ENCODE results near the gene PPP2R1B.
A peak's percentile ranks its signal among the peaks of the same experiment; 100 is the strongest.

DNA sequence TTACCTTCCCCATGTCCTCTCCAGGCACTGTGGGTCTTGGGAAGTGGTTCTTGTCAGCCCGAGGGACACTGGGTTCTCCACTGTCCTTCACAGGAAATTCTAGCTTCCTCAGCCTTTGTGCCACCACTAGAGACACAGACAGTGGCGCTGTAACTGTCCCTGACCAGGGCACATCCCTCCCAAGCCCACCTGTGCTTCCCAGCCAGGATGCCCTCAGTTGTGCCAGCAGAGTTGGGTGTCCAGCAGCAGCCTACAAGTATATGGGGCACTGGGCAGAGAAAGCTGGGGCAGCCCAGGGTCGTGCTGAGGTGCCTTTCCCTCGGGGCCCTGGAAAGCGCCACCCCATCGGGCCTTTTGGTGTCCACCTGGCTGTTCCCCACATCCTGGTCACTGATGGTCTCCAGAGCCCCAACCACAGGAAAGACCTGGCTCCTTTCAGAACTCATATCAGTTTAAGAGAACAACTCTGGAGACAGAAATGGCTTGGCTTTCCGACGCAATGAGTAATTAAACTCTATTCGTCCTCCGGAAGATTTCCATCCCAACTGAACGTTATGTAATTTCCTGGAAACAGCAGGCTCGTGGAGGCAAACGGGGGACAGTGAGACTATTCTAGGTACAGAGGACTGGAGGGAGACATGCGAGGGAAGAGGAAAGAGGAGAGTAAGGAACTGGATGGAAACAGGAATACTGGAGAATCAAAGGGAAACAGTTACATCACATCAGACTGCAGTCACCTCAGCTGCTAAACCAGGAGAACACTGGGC lies 28.6 kb downstream of the PPP2R1B start:
- TF ChIP-seq, protein P1, sequence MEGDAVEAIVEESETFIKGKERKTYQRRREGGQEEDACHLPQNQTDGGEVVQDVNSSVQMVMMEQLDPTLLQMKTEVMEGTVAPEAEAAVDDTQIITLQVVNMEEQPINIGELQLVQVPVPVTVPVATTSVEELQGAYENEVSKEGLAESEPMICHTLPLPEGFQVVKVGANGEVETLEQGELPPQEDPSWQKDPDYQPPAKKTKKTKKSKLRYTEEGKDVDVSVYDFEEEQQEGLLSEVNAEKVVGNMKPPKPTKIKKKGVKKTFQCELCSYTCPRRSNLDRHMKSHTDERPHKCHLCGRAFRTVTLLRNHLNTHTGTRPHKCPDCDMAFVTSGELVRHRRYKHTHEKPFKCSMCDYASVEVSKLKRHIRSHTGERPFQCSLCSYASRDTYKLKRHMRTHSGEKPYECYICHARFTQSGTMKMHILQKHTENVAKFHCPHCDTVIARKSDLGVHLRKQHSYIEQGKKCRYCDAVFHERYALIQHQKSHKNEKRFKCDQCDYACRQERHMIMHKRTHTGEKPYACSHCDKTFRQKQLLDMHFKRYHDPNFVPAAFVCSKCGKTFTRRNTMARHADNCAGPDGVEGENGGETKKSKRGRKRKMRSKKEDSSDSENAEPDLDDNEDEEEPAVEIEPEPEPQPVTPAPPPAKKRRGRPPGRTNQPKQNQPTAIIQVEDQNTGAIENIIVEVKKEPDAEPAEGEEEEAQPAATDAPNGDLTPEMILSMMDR (IDR thresholded peaks at IDR 0.05), result no peak
- TF ChIP-seq POLR2A (IDR thresholded peaks at IDR 0.05), result no peak
- TF ChIP-seq EP300 (IDR thresholded peaks at IDR 0.05), result peak in 1 of 4 donors; percentile 28
- TF ChIP-seq POLR2AphosphoS5 (IDR thresholded peaks at IDR 0.05), result peak in 1 of 2 donors; percentile 48

Data from upper lobe of left lung (tissue), 4 donors.